Naive thymus-derived CD4-positive, alpha-beta T cell (primary cell): ENCODE results near the gene AMIGO2. TPM values are rescaled to one million over a fixed set of nuclear protein-coding genes. Genes with fewer than 3 reads are reported as not detected.

Experiments
- ATAC-seq: fragments of 150-1000 bp; cut with Tn5 transposase; 2 replicates; pipeline ENCODE4 v1.10.0; 2021; ENCODE audit warnings: mild to moderate bottlenecking, moderate library complexity
- CTCF ChIA-PET: fragments of 350-600 bp; sonication (Branson Sonifier 250); formaldehyde crosslinking; loops from one replicate; lab custom pipeline; 2021; ENCODE audit warnings: antibody characterized with exemption; lab: Charles Lee
- POLR2A ChIA-PET: fragments of 350-600 bp; sonication (Branson Sonifier 250); formaldehyde crosslinking; loops from one replicate; lab custom pipeline; 2021; ENCODE audit warnings: antibody characterized with exemption, inconsistent platforms; lab: Charles Lee
- DNase-seq, 9 donors: peaks; one replicate each; pipeline versions ENCODE4 v3.0.0 to v3.0.0-alpha.2; 2020 to 2022; ENCODE audit warnings: mixed read lengths in 1 of 9
- H3K27ac ChIP-seq: one replicate; pipeline ENCODE4 v1.7.0; 2013; ENCODE audit warnings: mild to moderate bottlenecking, low read depth, low read length, moderate library complexity
- H3K27me3 ChIP-seq, 2 donors: one replicate each; pipeline ENCODE4 v1.7.0; 2013; ENCODE audit warnings: low read length in 2 of 2, mild to moderate bottlenecking in 2 of 2, moderate library complexity in 2 of 2; ENCODE audit not compliant: control insufficient read depth in 2 of 2, insufficient read depth in 2 of 2
- H3K36me3 ChIP-seq, 3 experiments: 1 replicate in 2 of 3; 2 replicates in 1 of 3; pipeline ENCODE4 v1.7.0; 2013; ENCODE audit warnings: low read length in 3 of 3, mild to moderate bottlenecking in 3 of 3, moderate library complexity in 1 of 3; ENCODE audit not compliant: insufficient read depth in 3 of 3, control insufficient read depth in 2 of 3
- H3K4me1 ChIP-seq, 2 donors: one replicate each; pipeline ENCODE4 v1.7.0; 2013; ENCODE audit warnings: low read length in 2 of 2, mild to moderate bottlenecking in 2 of 2, moderate library complexity in 1 of 2; ENCODE audit not compliant: control insufficient read depth in 2 of 2, insufficient read depth in 2 of 2
- H3K4me3 ChIP-seq: 2 replicates; pipeline ENCODE4 v1.7.0; 2013; ENCODE audit warnings: mild to moderate bottlenecking, low read length
- H3K9me3 ChIP-seq, 3 experiments: 1 replicate in 2 of 3; 2 replicates in 1 of 3; pipeline ENCODE4 v1.7.0; 2013; ENCODE audit warnings: low read length in 3 of 3; ENCODE audit not compliant: control insufficient read depth in 2 of 3
- H3K27ac Mint-ChIP-seq, 9 donors: one replicate each; pipeline ENCODE4 v1.8.0; 2020 to 2022; ENCODE audit warnings: mixed read lengths in 9 of 9, mild to moderate bottlenecking in 8 of 9, moderate library complexity in 5 of 9, inconsistent platforms in 2 of 9
- H3K27me3 Mint-ChIP-seq, 5 donors: one replicate each; pipeline ENCODE4 v1.8.0; 2021 to 2022; ENCODE audit warnings: mixed read lengths in 5 of 5, mild to moderate bottlenecking in 1 of 5
- H3K36me3 Mint-ChIP-seq, 5 donors: one replicate each; pipeline ENCODE4 v1.8.0; 2020 to 2022; ENCODE audit warnings: mixed read lengths in 5 of 5, mild to moderate bottlenecking in 3 of 5, inconsistent platforms in 1 of 5
- H3K4me1 Mint-ChIP-seq, 7 donors: one replicate each; pipeline ENCODE4 v1.8.0; 2020 to 2022; ENCODE audit warnings: mixed read lengths in 7 of 7, mild to moderate bottlenecking in 3 of 7, inconsistent platforms in 1 of 7
- H3K4me3 Mint-ChIP-seq, 10 donors: one replicate each; pipeline ENCODE4 v1.8.0; 2020 to 2022; ENCODE audit warnings: mild to moderate bottlenecking in 10 of 10, mixed read lengths in 10 of 10, moderate library complexity in 6 of 10, inconsistent platforms in 2 of 10
- H3K9me3 Mint-ChIP-seq, 11 donors: one replicate each; pipeline ENCODE4 v1.8.0; 2020 to 2022; ENCODE audit warnings: mixed read lengths in 11 of 11, mild to moderate bottlenecking in 4 of 11, inconsistent platforms in 1 of 11, moderate library complexity in 1 of 11
- intact Hi-C, 2 donors: fragments of 100-400 bp; cut with micrococcal nuclease; formaldehyde crosslinking; loops; one replicate each; pipeline ENCODE4 v1.15.1; 2023
- polyA plus RNA-seq, 2 donors: library from polyadenylated mRNA; unstranded; fragments of 300-500 nt; fragmentation: Illumina TruSeq; gene quantifications; one replicate each; pipeline ENCODE4 v1.2.3, GENCODE V29; 2021
- total RNA-seq, 6 experiments: library from RNA in 5 of 6; stranded (reverse) in 5 of 6; gene quantifications; 1 replicate in 5 of 6; 2 replicates in 1 of 6; pipeline ENCODE4 v1.2.3 and lab custom pipeline; 2021 to 2026

Gene AMIGO2
- total and polyA plus RNA-seq, 7 experiments from 2014 or later, result 6.8 to 30.4 (median 13.4) TPM

GRCh38 chr12:47033081-47033480, 46.7 kb downstream of the AMIGO2 start:
- peak overlapping the region in 3 of 9 donors; percentile 11 to 68 (median 24) for H3K27ac Mint-ChIP-seq
- no peak overlapping the region for H3K27ac ChIP-seq

GRCh38 chr12:47032644-47033043, 47.1 kb downstream of the AMIGO2 start:
- CTCF ChIA-PET, result interaction anchor here (0.5 to 3.9 kb wide), 45 partner anchors 8 to 1688 kb away, joined by 3 to 74 read pairs (median 5); partner anchors contain the start of gene PCED1B
- Mint-ChIP-seq H3K36me3 (peaks cover 0 to 3% (median 0%) of the 10 kb centered on the region in 5 donors), H3K27ac (peak overlapping the region in 5 of 9 donors; percentile 1 to 36 (median 11)), H3K4me3 (peak overlapping the region in 6 of 10 donors; percentile 1 to 44 (median 28)), H3K27me3 (peaks cover 0 to 9% (median 0%) of the 10 kb centered on the region in 5 donors), H3K9me3 (no peaks in the 10 kb centered on the region), H3K4me1 (peaks cover 9 to 40% (median 24%) of the 10 kb centered on the region in 7 donors)
- ATAC-seq (peak; percentile 83), DNase-seq (peak in 7 of 9 donors; percentile 48 to 74 (median 60))
- H3K9me3 ChIP-seq, result no peaks in the 10 kb centered on the region
- POLR2A ChIA-PET, result interaction anchor here (0.6 to 3.0 kb wide), 8 partner anchors 41 to 365 kb away, joined by 3 to 15 read pairs (median 4); partner anchors contain the start of genes AMIGO2 and PCED1B
- intact Hi-C loops, result loop anchor here (1.0 to 5.0 kb wide), 14 partner anchors 46 to 740 kb away; partner anchors contain the start of genes AMIGO2 (in 1 of the 2), PCED1B (in 1 of the 2), RAPGEF3 (in 1 of the 2) and SLC48A1 (in 1 of the 2)
- H3K36me3 ChIP-seq, result no peaks in the 10 kb centered on the region
- H3K27ac ChIP-seq, result no peak overlapping the region
- no peaks in the 10 kb centered on the region for H3K27me3 ChIP-seq
- H3K4me3 ChIP-seq, result no peak overlapping the region
- H3K4me1 ChIP-seq, result peaks cover 0 to 6% of the 10 kb centered on the region in 2 donors

More at GRCh38 chr12:47033081-47033480, 46.7 kb downstream of the AMIGO2 start:
- Mint-ChIP-seq H3K27me3 (peaks cover 0 to 6% (median 0%) of the 10 kb centered on the region in 5 donors), H3K4me1 (peaks cover 9 to 40% (median 24%) of the 10 kb centered on the region in 7 donors), H3K9me3 (no peaks in the 10 kb centered on the region), H3K4me3 (peak overlapping the region in 3 of 10 donors; percentile 12 to 27 (median 18)), H3K36me3 (peaks cover 0 to 3% (median 0%) of the 10 kb centered on the region in 5 donors)
- Histone ChIP-seq H3K36me3 (no peaks in the 10 kb centered on the region), H3K4me3 (no peak overlapping the region), H3K27me3 (no peaks in the 10 kb centered on the region), H3K4me1 (peaks cover 0 to 6% of the 10 kb centered on the region in 2 donors), H3K9me3 (no peaks in the 10 kb centered on the region)
- DNase-seq (no peak), ATAC-seq (no peak)
- intact Hi-C loops, result loop anchor here (2.0 to 5.0 kb wide), 4 partner anchors 46 to 739 kb away; partner anchors contain the start of genes AMIGO2 (in 1 of the 2), PCED1B (in 1 of the 2), RAPGEF3 (in 1 of the 2) and SLC48A1 (in 1 of the 2)
- ChIA-PET CTCF (interaction anchor here (0.5 to 3.9 kb wide), 44 partner anchors 8 to 804 kb away, joined by 3 to 74 read pairs (median 5); partner anchors contain the start of gene PCED1B), POLR2A (interaction anchor here (0.8 to 3.0 kb wide), 6 partner anchors 46 to 365 kb away, joined by 3 to 15 read pairs (median 8); partner anchors contain the start of genes AMIGO2 and PCED1B)

GRCh38 chr12:47029903-47030302, 49.9 kb downstream of the AMIGO2 start:
- Histone ChIP-seq H3K4me3 (no peak overlapping the region), H3K36me3 (no peaks in the 10 kb centered on the region), H3K4me1 (peaks cover 0 to 6% of the 10 kb centered on the region in 2 donors), H3K27ac (no peak overlapping the region), H3K27me3 (no peaks in the 10 kb centered on the region), H3K9me3 (no peaks in the 10 kb centered on the region)
- DNase-seq, result no peak
- Mint-ChIP-seq H3K9me3 (no peaks in the 10 kb centered on the region), H3K4me1 (peaks cover 8 to 32% (median 16%) of the 10 kb centered on the region in 7 donors), H3K4me3 (no peak overlapping the region), H3K36me3 (no peaks in the 10 kb centered on the region), H3K27me3 (peaks cover 0 to 21% (median 5%) of the 10 kb centered on the region in 5 donors), H3K27ac (no peak overlapping the region)
- ChIA-PET POLR2A (interaction anchor here (0.6 kb wide), 1 partner anchor 374 kb away, joined by 4 read pairs; no protein-coding TSS in a partner anchor), CTCF (interaction anchor here (1.0 to 1.1 kb wide), 2 partner anchors 622 to 657 kb away, joined by 3 read pairs; no protein-coding TSS in a partner anchor)
- no peak for ATAC-seq
- intact Hi-C loops, result loop anchor here (5.0 to 10.0 kb wide), 4 partner anchors 162 to 875 kb away; partner anchors contain the start of genes RAPGEF3 (in 1 of the 2) and SLC48A1 (in 1 of the 2)

GRCh38 chr12:47028981-47029708, 50.6 kb downstream of the AMIGO2 start:
- peaks cover 0 to 6% of the 10 kb centered on the region in 2 donors for H3K4me1 ChIP-seq
- H3K4me3 ChIP-seq, result no peak overlapping the region
- ChIA-PET CTCF (interaction anchor here (1.1 kb wide), 2 partner anchors 369 to 658 kb away, joined by 3 read pairs; no protein-coding TSS in a partner anchor), POLR2A (no interaction called here)
- no peaks in the 10 kb centered on the region for H3K36me3 Mint-ChIP-seq
- DNase-seq (no peak), ATAC-seq (no peak)
- no peaks in the 10 kb centered on the region for H3K36me3 ChIP-seq
- H3K9me3 ChIP-seq, result no peaks in the 10 kb centered on the region
- H3K27me3 ChIP-seq, result no peaks in the 10 kb centered on the region
- H3K27ac ChIP-seq, result no peak overlapping the region
- no peaks in the 10 kb centered on the region for H3K9me3 Mint-ChIP-seq
- intact Hi-C loops, result loop anchor here in 1 of 2 donors (10.0 kb wide), 1 partner anchor 874 kb away; no protein-coding TSS in a partner anchor
- H3K4me1 Mint-ChIP-seq, result peaks cover 8 to 24% (median 12%) of the 10 kb centered on the region in 7 donors
- no peak overlapping the region for H3K27ac Mint-ChIP-seq
- no peak overlapping the region for H3K4me3 Mint-ChIP-seq
- H3K27me3 Mint-ChIP-seq, result peaks cover 0 to 21% (median 5%) of the 10 kb centered on the region in 5 donors

- H3K36me3 Mint-ChIP-seq, result no peaks in the 10 kb centered on the region
- intact Hi-C loops, result loop anchor here in 1 of 2 donors (10.0 kb wide), 1 partner anchor 873 kb away; no protein-coding TSS in a partner anchor
Measured at GRCh38 chr12:47028186-47028585, 51.6 kb downstream of the AMIGO2 start.

More at GRCh38 chr12:47028186-47028585, 51.6 kb downstream of the AMIGO2 start:
- H3K4me3 ChIP-seq, result no peak overlapping the region
- ATAC-seq, result no peak
- no peaks in the 10 kb centered on the region for H3K27me3 ChIP-seq
- Mint-ChIP-seq H3K27ac (no peak overlapping the region), H3K9me3 (no peaks in the 10 kb centered on the region), H3K27me3 (peaks cover 0 to 21% (median 5%) of the 10 kb centered on the region in 5 donors), H3K4me1 (peaks cover 2 to 15% (median 8%) of the 10 kb centered on the region in 7 donors), H3K4me3 (no peak overlapping the region)
- H3K4me1 ChIP-seq, result peaks cover 0 to 5% of the 10 kb centered on the region in 2 donors
- H3K9me3 ChIP-seq, result no peaks in the 10 kb centered on the region
- no peak overlapping the region for H3K27ac ChIP-seq
- ChIA-PET CTCF (interaction anchor here (1.1 kb wide), 1 partner anchor 370 kb away, joined by 3 read pairs; no protein-coding TSS in a partner anchor), POLR2A (interaction anchor here (0.6 kb wide), 1 partner anchor 357 kb away, joined by 3 read pairs; no protein-coding TSS in a partner anchor)
- no peaks in the 10 kb centered on the region for H3K36me3 ChIP-seq
- no peak for DNase-seq
